Ascending aorta (tissue), 2 donors: Measurements from ENCODE around the gene PTPRF. TPM values are rescaled to one million over a fixed set of nuclear protein-coding genes. Genes with fewer than 3 reads are reported as not detected.

Source experiments
- DNase-seq, 2 donors: peaks; one replicate each; pipeline ENCODE4 v3.0.0-alpha.2; 2019; ENCODE audit warnings: low spot score in 2 of 2
- H3K27ac ChIP-seq, 2 donors: fragments of 200-600 bp; sonication (generic); one replicate each; pipeline ENCODE4 v1.5.1; 2016 to 2017; ENCODE audit warnings: mild to moderate bottlenecking in 1 of 2
- H3K27me3 ChIP-seq: fragments of 200-600 bp; sonication (generic); one replicate; pipeline ENCODE4 v1.5.1; 2017
- H3K36me3 ChIP-seq, 2 donors: fragments of 200-600 bp; sonication (generic); one replicate each; pipeline ENCODE4 v1.5.1; 2016
- H3K4me1 ChIP-seq, 2 donors: fragments of 200-600 bp; sonication (generic); one replicate each; pipeline ENCODE4 v1.5.1; 2016 to 2017; ENCODE audit warnings: mild to moderate bottlenecking in 1 of 2
- H3K4me3 ChIP-seq, 2 donors: fragments of 200-600 bp; sonication (generic); one replicate each; pipeline ENCODE4 v1.5.1; 2016 to 2017; ENCODE audit warnings: mild to moderate bottlenecking in 1 of 2
- H3K9me3 ChIP-seq, 2 donors: fragments of 200-600 bp; sonication (generic); one replicate each; pipeline ENCODE4 v1.5.1; 2016
- intact Hi-C: fragments of 100-400 bp; cut with DNase I; formaldehyde crosslinking; loops from one replicate; pipeline ENCODE4 v1.15.1; 2023
- total RNA-seq: library from RNA; depleted of rRNA; stranded (reverse); fragments of >200 nt; gene quantifications from one replicate; pipeline ENCODE4 v1.1.0, GENCODE V29; 2016
- TF ChIP-seq, protein P1 (sequence below), 3 experiments: fragments of 200-600 bp in 2 of 3; fragments of 450-650 bp in 1 of 3; sonication (generic) in 2 of 3; IDR thresholded peaks; one replicate each; pipeline ENCODE4 v1.5.1; 2016 to 2019; ENCODE audit warnings: antibody characterized with exemption in 3 of 3, mild to moderate bottlenecking in 1 of 3, moderate library complexity in 1 of 3

PTPRF gene
- total RNA-seq, 1 donor from 2014 or later, result 43.6 TPM

DNA sequence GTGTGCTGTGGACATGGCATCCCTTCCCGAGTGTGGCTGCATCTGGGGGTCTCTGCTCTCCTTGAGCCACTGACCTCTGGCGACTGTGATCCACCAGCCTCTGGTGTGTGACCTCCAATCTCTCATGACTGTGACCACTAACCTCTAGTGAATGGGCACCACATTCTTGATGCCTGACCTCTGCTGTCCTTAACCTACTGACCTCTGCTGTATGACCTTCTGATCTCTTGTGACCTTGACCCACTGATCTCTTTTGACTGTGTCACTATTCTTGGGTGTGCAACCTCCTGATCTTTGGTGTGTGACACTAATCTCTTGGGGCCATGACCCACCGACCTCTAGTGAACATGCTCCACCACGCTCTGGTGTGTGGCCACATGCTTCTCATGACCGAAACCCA is 73.5 kb downstream of the PTPRF start:
- Histone ChIP-seq H3K9me3 (no peaks in the 10 kb centered on the region), H3K27ac (no peak overlapping the region), H3K36me3 (peaks cover 36 to 56% of the 10 kb centered on the region in 2 donors), H3K4me1 (no peaks in the 10 kb centered on the region), H3K4me3 (no peak overlapping the region), H3K27me3 (no peaks in the 10 kb centered on the region)
- TF ChIP-seq, protein P1, sequence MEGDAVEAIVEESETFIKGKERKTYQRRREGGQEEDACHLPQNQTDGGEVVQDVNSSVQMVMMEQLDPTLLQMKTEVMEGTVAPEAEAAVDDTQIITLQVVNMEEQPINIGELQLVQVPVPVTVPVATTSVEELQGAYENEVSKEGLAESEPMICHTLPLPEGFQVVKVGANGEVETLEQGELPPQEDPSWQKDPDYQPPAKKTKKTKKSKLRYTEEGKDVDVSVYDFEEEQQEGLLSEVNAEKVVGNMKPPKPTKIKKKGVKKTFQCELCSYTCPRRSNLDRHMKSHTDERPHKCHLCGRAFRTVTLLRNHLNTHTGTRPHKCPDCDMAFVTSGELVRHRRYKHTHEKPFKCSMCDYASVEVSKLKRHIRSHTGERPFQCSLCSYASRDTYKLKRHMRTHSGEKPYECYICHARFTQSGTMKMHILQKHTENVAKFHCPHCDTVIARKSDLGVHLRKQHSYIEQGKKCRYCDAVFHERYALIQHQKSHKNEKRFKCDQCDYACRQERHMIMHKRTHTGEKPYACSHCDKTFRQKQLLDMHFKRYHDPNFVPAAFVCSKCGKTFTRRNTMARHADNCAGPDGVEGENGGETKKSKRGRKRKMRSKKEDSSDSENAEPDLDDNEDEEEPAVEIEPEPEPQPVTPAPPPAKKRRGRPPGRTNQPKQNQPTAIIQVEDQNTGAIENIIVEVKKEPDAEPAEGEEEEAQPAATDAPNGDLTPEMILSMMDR (IDR thresholded peaks at IDR 0.05), result no peak
- DNase-seq, result no peak
- intact Hi-C loops, result loop anchor here (5.0 kb wide), 1 partner anchor 77 kb away; no protein-coding TSS in a partner anchor

DNA sequence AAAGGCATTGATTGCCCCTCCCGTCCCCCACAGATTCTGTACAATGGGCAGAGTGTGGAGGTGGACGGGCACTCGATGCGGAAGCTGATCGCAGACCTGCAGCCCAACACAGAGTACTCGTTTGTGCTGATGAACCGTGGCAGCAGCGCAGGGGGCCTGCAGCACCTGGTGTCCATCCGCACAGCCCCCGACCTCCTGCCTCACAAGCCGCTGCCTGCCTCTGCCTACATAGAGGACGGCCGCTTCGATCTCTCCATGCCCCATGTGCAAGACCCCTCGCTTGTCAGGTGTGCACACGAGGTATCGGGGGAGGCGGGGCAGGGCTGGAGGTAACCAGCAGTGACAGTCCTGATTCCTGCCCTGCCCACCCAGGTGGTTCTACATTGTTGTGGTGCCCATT is 74.5 kb downstream of the PTPRF start:
- H3K27me3 ChIP-seq, result no peaks in the 10 kb centered on the region
- no peak overlapping the region for H3K27ac ChIP-seq
- no peak overlapping the region for H3K4me3 ChIP-seq
- DNase-seq, result no peak
- peaks cover 41 to 66% of the 10 kb centered on the region in 2 donors for H3K36me3 ChIP-seq
- intact Hi-C loops, result no loop called here
- no peaks in the 10 kb centered on the region for H3K9me3 ChIP-seq
- TF ChIP-seq, protein P1 (IDR thresholded peaks at IDR 0.05), result no peak
- H3K4me1 ChIP-seq, result no peaks in the 10 kb centered on the region

DNA sequence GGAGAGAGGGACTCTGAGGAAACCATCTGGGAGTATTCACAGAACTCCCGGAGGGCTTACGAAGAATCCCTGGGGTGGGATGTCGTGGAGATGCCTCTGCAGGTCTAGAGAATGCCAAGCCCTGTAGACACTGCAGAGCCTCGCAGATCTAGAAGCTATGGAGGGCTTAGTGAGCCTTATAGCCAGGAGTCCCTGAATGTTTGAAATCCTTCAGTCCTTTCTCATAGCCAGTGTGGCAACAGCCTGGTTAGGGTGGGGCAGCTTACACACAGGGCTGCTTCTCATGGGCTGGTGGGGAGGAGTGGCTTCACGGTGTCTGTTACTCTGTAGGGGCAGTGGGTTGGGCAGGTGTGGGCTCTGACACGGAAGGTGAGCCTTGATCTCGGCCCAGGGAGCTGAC is 75.1 kb downstream of the PTPRF start:
- Histone ChIP-seq H3K9me3 (no peaks in the 10 kb centered on the region), H3K36me3 (peaks cover 43 to 72% of the 10 kb centered on the region in 2 donors), H3K27me3 (no peaks in the 10 kb centered on the region), H3K4me1 (no peaks in the 10 kb centered on the region), H3K27ac (no peak overlapping the region), H3K4me3 (no peak overlapping the region)
- TF ChIP-seq, protein P1 (IDR thresholded peaks at IDR 0.05), result no peak
- intact Hi-C loops, result no loop called here
- DNase-seq, result no peak

DNA sequence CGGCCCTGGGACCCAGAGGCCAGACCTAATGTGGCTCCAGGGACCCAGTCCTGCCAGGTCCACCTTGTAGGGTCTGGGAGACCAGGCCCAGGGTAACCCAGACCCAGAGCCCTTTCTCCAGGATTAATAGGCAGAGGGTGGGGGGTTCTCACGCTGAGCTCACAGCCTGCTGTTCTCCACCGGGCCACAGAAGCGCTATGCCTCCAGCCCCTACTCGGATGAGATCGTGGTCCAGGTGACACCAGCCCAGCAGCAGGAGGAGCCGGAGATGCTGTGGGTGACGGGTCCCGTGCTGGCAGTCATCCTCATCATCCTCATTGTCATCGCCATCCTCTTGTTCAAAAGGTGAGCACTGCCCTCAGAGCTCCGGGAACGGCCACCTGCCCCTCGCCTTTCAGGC is 75.9 kb downstream of the PTPRF start:
- peaks cover 43 to 71% of the 10 kb centered on the region in 2 donors for H3K36me3 ChIP-seq

DNA sequence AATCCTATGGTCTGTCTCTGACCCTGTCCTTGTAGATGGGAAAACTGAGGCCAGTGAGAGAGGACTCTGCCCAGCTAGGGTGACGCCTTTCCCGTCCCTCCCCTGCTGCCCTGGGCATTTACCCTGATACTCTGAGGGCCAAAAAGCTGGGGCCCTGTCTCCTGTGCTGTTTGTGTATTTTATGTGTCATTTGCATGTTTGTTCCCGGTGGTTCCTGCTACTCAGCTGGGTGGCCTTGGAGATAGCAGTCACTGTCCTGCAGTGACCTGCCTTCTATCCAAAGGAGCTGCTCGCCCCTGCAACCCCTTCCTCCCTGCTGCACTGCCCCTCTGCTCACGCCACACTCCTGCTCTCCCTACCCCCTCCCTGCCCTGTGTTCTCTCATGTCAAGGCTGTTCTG is 78.1 kb downstream of the PTPRF start:
- H3K27me3 ChIP-seq, result no peaks in the 10 kb centered on the region
- no peak overlapping the region for H3K4me3 ChIP-seq
- intact Hi-C loops, result no loop called here
- TF ChIP-seq, protein P1 (IDR thresholded peaks at IDR 0.05), result no peak
- H3K27ac ChIP-seq, result no peak overlapping the region
- H3K36me3 ChIP-seq, result peaks cover 50 to 84% of the 10 kb centered on the region in 2 donors
- no peaks in the 10 kb centered on the region for H3K4me1 ChIP-seq
- no peaks in the 10 kb centered on the region for H3K9me3 ChIP-seq
- DNase-seq, result no peak

More for the DNA sequence above, 75.9 kb downstream of the PTPRF start:
- Histone ChIP-seq H3K27ac (no peak overlapping the region), H3K4me3 (no peak overlapping the region), H3K4me1 (no peaks in the 10 kb centered on the region), H3K9me3 (no peaks in the 10 kb centered on the region), H3K27me3 (no peaks in the 10 kb centered on the region)
- DNase-seq, result no peak
- TF ChIP-seq, protein P1 (IDR thresholded peaks at IDR 0.05), result no peak
- intact Hi-C loops, result no loop called here

DNA sequence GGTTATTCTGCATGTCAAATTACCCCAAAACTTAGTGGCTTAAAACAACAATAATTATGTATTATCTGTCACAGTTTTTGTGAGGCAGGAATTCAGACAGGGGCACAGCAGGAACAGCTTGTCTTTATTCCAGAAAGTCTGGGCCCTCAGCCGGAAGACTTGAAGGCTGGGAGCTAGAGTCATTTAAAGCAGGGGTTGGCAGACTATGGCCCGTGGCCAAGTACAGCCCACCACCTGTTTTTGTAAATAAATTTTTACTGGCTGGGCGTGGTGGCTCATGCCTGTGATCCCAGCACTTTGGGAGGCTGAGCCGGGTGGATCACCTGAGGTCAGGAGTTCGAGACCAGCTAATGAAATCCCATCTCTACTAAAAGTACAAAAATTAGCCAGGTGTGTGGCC is 79.7 kb downstream of the PTPRF start:
- peaks cover 36 to 75% of the 10 kb centered on the region in 2 donors for H3K36me3 ChIP-seq

More for the DNA sequence above, 79.7 kb downstream of the PTPRF start:
- Histone ChIP-seq H3K27ac (no peak overlapping the region), H3K9me3 (no peaks in the 10 kb centered on the region), H3K4me3 (no peak overlapping the region), H3K4me1 (no peaks in the 10 kb centered on the region), H3K27me3 (no peaks in the 10 kb centered on the region)
- TF ChIP-seq, protein P1 (IDR thresholded peaks at IDR 0.05), result no peak
- intact Hi-C loops, result no loop called here
- DNase-seq, result no peak
